SK-N-SH treated with all-trans-retinoic acid at 6 μM for 48 hours (cell line): ENCODE measurements around the gene RAB4A.

ENCODE experiments used
- ARNTL ChIP-seq: fragments of 450-650 bp; formaldehyde crosslinking; IDR thresholded peaks from 2 replicates; pipeline ENCODE4 v1.5.0; 2020; ENCODE audit warnings: low read depth, mild to moderate bottlenecking, moderate library complexity, borderline replicate concordance
- BACH2 ChIP-seq: fragments of 250-450 bp; sonication (Bioruptor Pico); IDR thresholded peaks from 2 replicates; pipeline ENCODE4 v1.9.0; 2021; ENCODE audit warnings: mild to moderate bottlenecking, borderline replicate concordance
- CREB5 ChIP-seq: fragments of 250-450 bp; sonication (Bioruptor Pico); IDR thresholded peaks from 2 replicates; pipeline ENCODE4 v1.5.1; 2020; ENCODE audit warnings: low read depth, mild to moderate bottlenecking, moderate library complexity
- GLIS3 ChIP-seq: fragments of 250-450 bp; sonication (Bioruptor Pico); IDR thresholded peaks from 2 replicates; pipeline ENCODE4 v1.5.0; 2020; ENCODE audit warnings: mild to moderate bottlenecking, moderate library complexity
- PATZ1 ChIP-seq: fragments of 250-450 bp; sonication (Bioruptor Pico); IDR thresholded peaks from 2 replicates; pipeline ENCODE4 v1.8.0; 2020; ENCODE audit warnings: mild to moderate bottlenecking, moderate library complexity, borderline replicate concordance
- RARB ChIP-seq: fragments of 250-450 bp; sonication (Bioruptor Pico); IDR thresholded peaks from 2 replicates; pipeline ENCODE4 v1.8.0; 2021; ENCODE audit warnings: mild to moderate bottlenecking, moderate library complexity
- TCF4 ChIP-seq: fragments of 250-450 bp; sonication (Bioruptor Pico); IDR thresholded peaks from 2 replicates; pipeline ENCODE4 v1.8.0; 2021; ENCODE audit warnings: mild to moderate bottlenecking, moderate library complexity, borderline replicate concordance
- TOX ChIP-seq: fragments of 250-450 bp; sonication (Bioruptor Pico); IDR thresholded peaks from 2 replicates; pipeline ENCODE4 v1.8.0; 2021; ENCODE audit warnings: mild to moderate bottlenecking, moderate library complexity, borderline replicate concordance
- ZFP30 ChIP-seq: fragments of 450-650 bp; formaldehyde crosslinking; IDR thresholded peaks from 2 replicates; pipeline ENCODE4 v1.5.0; 2022; ENCODE audit warnings: mild to moderate bottlenecking, moderate library complexity
- ZNF565 ChIP-seq: fragments of 450-650 bp; formaldehyde crosslinking; conservative IDR thresholded peaks from 2 replicates; pipeline ENCODE4 v1.5.0; 2020; ENCODE audit warnings: low read depth, mild to moderate bottlenecking, moderate library complexity
- ZNF8 ChIP-seq: fragments of 450-650 bp; formaldehyde crosslinking; IDR thresholded peaks from 2 replicates; pipeline ENCODE4 v1.5.0; 2020; ENCODE audit warnings: mild to moderate bottlenecking, moderate library complexity

- no peak for TF ChIP-seq ZFP30 (CRISPR knock-in tag)
- no peak for TF ChIP-seq TOX (CRISPR knock-in tag)
- no peak for TF ChIP-seq ZNF8 (CRISPR knock-in tag)
- no peak for TF ChIP-seq ARNTL
- no peak for TF ChIP-seq CREB5 (CRISPR knock-in tag)
- TF ChIP-seq TCF4: no peak
- no peak for TF ChIP-seq PATZ1 (CRISPR knock-in tag)
- TF ChIP-seq BACH2 (CRISPR knock-in tag): no peak
- no peak for TF ChIP-seq ZNF565
- TF ChIP-seq RARB: no peak
- no peak for TF ChIP-seq GLIS3 (CRISPR knock-in tag)
Observed at GRCh38 chr1:229225331-229225782, 45.6 kb upstream of the RAB4A start.
